Activated naive CD8-positive, alpha-beta T cell treated with anti-CD3 and anti-CD28 coated beads, Interleukin-2, amount 50 U/mL, for 24 hours (primary cell): ENCODE data around the gene ANKRD27.
A peak's percentile ranks its signal among the peaks of the same experiment; 100 is the strongest.
"Not testable (repeated sequence)": the region's sequence is repeated elsewhere in the genome, so short reads cannot be mapped to it uniquely, and the experiment has no call there.

ENCODE experiments used
- ATAC-seq: fragments of 150-1000 bp; cut with Tn5 transposase; one replicate; pipeline ENCODE4 v1.10.0; 2021
- DNase-seq: peaks from one replicate; pipeline ENCODE4 v3.0.0; 2021
- H3K27ac Mint-ChIP-seq: one replicate; pipeline ENCODE4 v1.8.0; 2021; ENCODE audit warnings: mild to moderate bottlenecking, mixed read lengths
- H3K27me3 Mint-ChIP-seq: one replicate; pipeline ENCODE4 v1.8.0; 2021; ENCODE audit warnings: mixed read lengths
- H3K36me3 Mint-ChIP-seq: one replicate; pipeline ENCODE4 v1.8.0; 2021; ENCODE audit warnings: low read depth, mixed read lengths
- H3K4me1 Mint-ChIP-seq: one replicate; pipeline ENCODE4 v1.8.0; 2021; ENCODE audit warnings: mixed read lengths
- H3K4me3 Mint-ChIP-seq: one replicate; pipeline ENCODE4 v1.8.0; 2021; ENCODE audit warnings: mild to moderate bottlenecking, moderate library complexity, mixed read lengths
- H3K9me3 Mint-ChIP-seq: one replicate; pipeline ENCODE4 v1.8.0; 2021; ENCODE audit warnings: mixed read lengths

ANKRD27 gene

DNA sequence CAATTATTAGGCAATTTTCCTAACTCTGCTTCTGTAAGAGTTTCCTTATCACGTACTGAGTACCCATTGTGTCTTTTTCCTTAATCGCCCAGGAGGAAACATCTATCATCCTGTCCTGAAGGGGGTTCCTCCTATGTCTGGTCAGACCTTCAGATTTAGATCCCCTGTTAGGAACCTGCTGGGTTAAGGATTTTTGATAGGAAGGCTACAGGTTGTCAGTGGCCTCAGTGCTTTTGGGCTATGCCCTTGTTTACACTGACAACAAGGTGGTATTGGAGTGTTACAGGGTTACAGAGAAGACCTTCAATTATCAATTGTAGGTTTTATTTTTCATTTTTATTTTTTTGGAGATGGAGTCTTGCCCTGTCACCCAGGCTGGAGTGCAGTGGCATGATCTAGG lies 19.9 kb upstream of the ANKRD27 start:
- not testable (repeated sequence) for H3K27ac Mint-ChIP-seq, DNase-seq, H3K9me3 Mint-ChIP-seq, H3K27me3 Mint-ChIP-seq, ATAC-seq
- peak overlapping the region; percentile 33 for H3K4me3 Mint-ChIP-seq
- peaks cover 69% of the 10 kb centered on the region for H3K36me3 Mint-ChIP-seq
- peaks cover 63% of the 10 kb centered on the region for H3K4me1 Mint-ChIP-seq

DNA sequence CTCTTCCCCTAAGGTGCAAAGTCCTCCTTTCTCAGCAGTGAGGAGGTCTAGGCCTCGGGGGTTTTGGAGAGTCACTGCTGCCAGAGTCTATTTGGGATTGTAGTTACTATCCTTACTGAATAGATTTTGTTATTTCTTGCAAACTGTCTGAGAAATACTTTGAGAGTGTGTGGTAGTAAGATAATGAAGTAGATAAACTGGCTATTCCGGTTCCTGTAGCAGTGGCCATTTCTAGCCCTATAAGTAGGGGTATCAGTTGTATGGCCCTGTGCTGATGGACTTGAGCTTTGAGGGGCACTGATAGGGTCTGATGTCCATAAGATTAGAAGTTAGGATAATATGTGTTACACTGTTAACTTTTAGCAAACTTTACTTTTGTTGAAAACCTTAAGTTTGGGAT lies 19.3 kb upstream of the ANKRD27 start:
- not testable (repeated sequence) for ATAC-seq, H3K9me3 Mint-ChIP-seq

DNA sequence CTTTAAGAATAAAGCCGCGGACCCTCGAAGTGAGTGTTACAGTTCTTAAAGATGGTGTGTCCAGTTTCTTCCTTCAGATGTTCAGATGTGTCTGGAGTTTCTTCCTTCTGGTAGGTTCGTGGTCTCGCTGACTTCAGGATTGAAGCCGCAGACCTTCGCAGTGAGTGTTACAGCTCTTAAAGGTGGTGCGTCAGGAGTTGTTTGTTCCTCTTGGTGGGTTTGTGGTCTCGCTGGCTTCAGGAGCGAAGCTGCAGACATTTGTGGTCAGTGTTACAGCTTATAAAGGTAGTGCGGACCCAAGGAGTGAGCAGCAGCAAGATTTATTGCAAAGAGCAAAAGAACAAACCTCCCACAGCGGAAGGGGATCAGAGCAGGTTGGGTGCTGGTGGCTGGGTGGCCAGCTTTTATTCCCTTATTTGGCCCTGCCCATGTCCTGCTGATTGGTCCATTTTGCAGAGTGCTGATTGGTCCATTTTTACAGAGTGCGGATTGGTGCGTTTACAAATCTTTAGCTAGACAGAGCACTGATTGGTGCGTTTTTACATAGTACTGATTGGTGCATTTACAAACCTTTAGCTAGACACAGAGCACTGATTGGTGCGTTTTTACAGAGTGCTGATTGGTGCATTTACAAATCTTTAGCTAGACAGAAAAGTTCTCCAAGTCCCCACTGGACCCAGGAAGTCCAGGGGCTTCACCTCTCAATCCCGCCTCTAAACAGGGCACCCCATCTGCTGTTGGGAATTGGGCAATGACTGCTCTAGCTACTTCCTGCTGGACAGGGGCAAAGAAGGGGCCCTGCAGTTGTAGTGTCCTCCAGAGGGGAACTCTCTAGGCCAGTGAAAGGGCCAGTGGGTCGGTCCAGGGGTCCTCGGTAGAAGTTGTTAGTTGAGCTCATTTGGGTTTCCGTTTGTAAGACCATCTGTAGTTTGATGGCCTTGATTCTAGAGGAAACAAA lies 18.4 kb upstream of the ANKRD27 start:
- Mint-ChIP-seq H3K4me3 (peak overlapping the region; percentile 93), H3K36me3 (peaks cover 57% of the 10 kb centered on the region), H3K27ac (peak overlapping the region; percentile 98), H3K4me1 (peaks cover 68% of the 10 kb centered on the region)
- not testable (repeated sequence) for H3K9me3 Mint-ChIP-seq, H3K27me3 Mint-ChIP-seq
- ATAC-seq = peak; percentile 27
- DNase-seq = peak; percentile 62

More for the DNA sequence above, 19.3 kb upstream of the ANKRD27 start:
- Mint-ChIP-seq H3K36me3 (peaks cover 65% of the 10 kb centered on the region), H3K4me1 (peaks cover 68% of the 10 kb centered on the region), H3K4me3 (peak overlapping the region; percentile 93), H3K27ac (peak overlapping the region; percentile 98)
- not testable (repeated sequence) for DNase-seq, H3K27me3 Mint-ChIP-seq

DNA sequence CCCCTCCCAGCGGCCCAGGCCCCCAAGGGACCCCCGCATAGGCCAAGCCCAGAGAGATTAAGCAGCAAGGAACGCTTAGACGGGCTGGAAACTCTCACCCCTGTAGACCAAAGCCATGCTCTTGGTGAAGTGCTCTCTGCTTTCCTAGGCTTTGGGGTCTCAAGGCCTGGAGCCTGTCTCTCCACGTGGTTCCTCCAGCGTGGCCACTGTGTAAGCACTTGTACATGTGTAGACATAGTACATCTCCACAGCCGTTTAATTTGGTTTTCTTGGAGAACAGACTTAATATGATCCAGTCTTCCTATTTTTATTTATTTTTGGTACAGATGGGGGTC lies 17.7 kb upstream of the ANKRD27 start:
- peak overlapping the region; percentile 98 for H3K27ac Mint-ChIP-seq
- no peak for DNase-seq
- peak overlapping the region; percentile 93 for H3K4me3 Mint-ChIP-seq
- ATAC-seq = peak; percentile 3
- H3K27me3 Mint-ChIP-seq = no peaks in the 10 kb centered on the region
- H3K4me1 Mint-ChIP-seq = peaks cover 68% of the 10 kb centered on the region
- H3K9me3 Mint-ChIP-seq = peaks cover 4% of the 10 kb centered on the region
- H3K36me3 Mint-ChIP-seq = peaks cover 49% of the 10 kb centered on the region

DNA sequence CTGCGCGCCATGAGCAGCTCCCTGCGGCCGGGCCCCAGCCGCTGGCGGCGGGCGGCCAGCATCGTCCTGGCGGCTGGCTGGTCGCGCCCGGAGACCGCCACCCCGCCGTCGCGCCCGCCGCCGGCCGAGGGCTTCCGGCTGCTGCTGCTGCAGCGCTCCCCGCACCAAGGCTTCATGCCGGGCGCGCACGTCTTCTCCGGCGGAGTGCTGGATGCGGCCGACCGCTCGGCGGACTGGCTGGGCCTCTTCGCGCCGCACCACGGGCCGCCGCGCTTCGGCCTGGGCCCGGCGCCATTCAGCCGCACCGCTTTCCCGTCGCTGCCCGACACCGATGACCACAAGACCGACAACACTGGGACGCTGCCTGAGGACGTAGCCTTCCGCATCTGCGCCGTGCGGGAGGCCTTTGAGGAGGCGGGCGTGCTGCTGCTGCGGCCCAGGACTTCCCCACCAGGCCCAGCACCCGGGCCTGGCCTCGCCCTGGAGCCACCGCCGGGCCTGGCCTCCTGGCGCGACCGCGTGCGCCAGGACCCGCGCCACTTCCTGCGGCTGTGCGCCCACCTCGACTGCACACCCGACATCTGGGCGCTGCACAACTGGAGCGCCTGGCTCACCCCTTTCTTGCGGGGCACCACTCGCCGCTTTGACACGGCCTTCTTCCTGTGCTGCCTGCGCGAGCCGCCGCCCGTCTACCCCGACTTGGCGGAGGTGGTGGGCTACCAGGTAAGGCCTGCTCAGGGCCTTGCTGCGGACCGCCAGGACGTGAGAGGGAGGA lies 17.2 kb upstream of the ANKRD27 start:
- ATAC-seq = peak; percentile 42
- Mint-ChIP-seq H3K4me3 (peak overlapping the region; percentile 93), H3K27me3 (no peaks in the 10 kb centered on the region), H3K4me1 (peaks cover 64% of the 10 kb centered on the region), H3K36me3 (peaks cover 44% of the 10 kb centered on the region), H3K9me3 (peaks cover 4% of the 10 kb centered on the region), H3K27ac (peak overlapping the region; percentile 98)
- DNase-seq = peak; percentile 64

DNA sequence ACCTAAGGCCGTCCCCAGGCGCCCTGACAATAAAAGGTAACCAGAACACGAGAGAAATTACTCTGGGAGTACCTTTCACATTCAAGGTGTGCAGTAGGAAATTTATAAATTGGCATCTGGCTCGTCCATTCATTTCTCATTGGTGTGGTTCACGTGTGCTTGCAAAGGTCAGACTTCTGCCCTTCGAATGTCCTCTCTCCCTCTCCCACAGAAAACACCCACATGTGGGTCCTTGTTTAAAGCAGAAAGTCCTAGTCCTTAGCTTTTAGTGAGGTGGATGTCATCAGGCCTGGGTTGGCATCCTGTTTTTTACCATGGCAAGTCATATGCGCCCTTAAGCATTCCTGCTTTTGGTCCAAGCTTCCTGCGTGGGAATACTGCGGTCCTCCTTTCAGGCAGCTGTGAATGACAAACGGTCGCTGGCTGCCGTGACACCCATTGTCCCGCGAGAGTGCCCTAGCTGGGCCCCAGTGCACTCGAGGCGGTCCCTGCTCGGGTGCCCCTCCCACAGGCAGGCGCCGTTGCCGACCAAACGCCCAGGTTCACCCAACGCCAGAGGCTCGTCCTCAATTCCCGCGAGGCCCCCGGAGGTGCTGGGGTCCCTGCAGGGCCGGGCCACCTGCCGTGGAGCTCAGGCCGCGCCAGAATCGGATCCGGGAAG lies 16.4 kb upstream of the ANKRD27 start, which contains the start of gene NUDT19:
Gene NUDT19, plus strand, starts transcription at position 531 of the 661 bp plus-strand sequence. CDS start 140 bp downstream, outside the sequence.
- no peaks in the 10 kb centered on the region for H3K27me3 Mint-ChIP-seq
- ATAC-seq = peak; percentile 80
- H3K36me3 Mint-ChIP-seq = peaks cover 39% of the 10 kb centered on the region
- DNase-seq = peak; percentile 84
- H3K4me3 Mint-ChIP-seq = peak within 1 kb of the TSS; percentile 93
- H3K4me1 Mint-ChIP-seq = peaks cover 57% of the 10 kb centered on the region
- H3K9me3 Mint-ChIP-seq = peaks cover 4% of the 10 kb centered on the region
- H3K27ac Mint-ChIP-seq = peak within 1 kb of the TSS; percentile 98

DNA sequence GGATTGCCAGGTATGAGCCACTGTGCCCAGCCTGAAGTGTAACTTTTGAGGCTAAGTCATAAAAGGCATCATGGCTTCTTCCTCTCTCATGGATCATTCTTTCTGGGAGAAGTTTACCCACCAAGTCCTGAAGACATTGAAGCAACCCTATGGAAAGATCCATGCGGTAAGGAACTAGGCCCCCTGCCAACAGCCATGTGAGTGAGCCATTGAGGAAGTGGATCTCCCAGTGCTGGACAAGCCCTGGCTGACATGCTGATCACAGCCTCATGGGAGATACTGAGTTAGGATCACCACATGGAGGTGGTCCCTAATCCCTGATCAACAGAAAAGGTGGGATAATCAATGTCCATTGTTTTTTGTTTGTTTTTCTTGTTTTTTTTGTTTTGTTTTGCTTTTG lies 13.3 kb upstream of the ANKRD27 start:
- Mint-ChIP-seq H3K4me3 (no peak overlapping the region), H3K27ac (no peak overlapping the region), H3K36me3 (peaks cover 15% of the 10 kb centered on the region), H3K27me3 (no peaks in the 10 kb centered on the region), H3K9me3 (peaks cover 3% of the 10 kb centered on the region), H3K4me1 (peaks cover 29% of the 10 kb centered on the region)
- ATAC-seq (no peak), DNase-seq (no peak)

DNA sequence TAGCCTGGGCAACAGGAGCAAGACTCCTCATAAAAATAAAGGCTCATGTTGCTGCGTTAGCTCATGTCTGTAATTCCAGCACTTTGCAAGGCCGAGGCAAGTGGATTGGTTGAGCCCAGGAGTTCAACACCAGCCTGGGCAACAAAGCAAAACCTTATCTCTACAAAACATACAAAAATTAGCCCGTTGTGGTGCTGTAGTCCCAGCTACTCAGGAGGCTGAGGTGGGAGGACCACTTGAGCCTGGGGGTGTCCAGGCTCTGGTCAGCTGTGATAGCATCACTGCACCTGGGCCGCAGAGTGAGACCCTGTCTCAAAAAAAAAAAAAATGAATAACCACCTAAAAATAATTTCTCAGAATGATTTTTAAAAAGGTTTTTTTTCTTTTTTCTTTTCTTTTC lies 12.7 kb upstream of the ANKRD27 start:
- ATAC-seq (no peak), DNase-seq (no peak)
- Mint-ChIP-seq H3K9me3 (no peaks in the 10 kb centered on the region), H3K27ac (no peak overlapping the region), H3K4me3 (no peak overlapping the region), H3K27me3 (no peaks in the 10 kb centered on the region), H3K4me1 (peaks cover 23% of the 10 kb centered on the region), H3K36me3 (peaks cover 9% of the 10 kb centered on the region)

DNA sequence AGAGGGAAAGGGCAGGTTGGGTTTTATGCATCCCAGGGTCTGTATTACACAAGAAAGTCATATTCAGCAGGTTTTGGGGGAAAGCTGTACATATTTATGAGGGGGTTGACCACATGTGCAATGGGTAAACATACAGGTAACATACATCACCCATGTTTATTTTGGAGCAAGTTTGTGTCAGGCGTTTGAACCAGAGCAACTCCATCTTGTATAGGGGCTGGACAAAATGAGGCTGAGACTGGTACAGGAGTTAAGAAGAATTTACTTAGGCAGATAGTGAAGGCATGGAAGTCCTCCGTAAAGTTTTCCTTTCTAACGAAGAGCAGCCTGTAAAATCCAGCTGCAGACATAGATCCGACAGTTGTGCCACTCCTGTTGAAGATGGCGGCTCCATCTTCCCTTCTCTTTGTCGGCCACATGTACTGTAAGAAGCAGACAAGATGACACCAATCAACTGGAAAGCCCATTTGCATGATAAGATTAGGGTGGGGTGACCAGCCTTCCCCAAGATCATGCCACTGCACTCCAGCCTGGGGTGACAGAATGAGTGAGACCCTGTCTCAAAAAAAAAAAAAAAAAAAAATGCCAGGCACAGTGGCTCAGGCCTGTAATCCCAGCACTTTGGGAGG lies 12.0 kb upstream of the ANKRD27 start:
- Mint-ChIP-seq H3K27me3 (peaks cover 4% of the 10 kb centered on the region), H3K9me3 (no peaks in the 10 kb centered on the region), H3K4me1 (peaks cover 21% of the 10 kb centered on the region), H3K36me3 (peaks cover 8% of the 10 kb centered on the region), H3K27ac (no peak overlapping the region), H3K4me3 (no peak overlapping the region)
- no peak for ATAC-seq
- DNase-seq = no peak

DNA sequence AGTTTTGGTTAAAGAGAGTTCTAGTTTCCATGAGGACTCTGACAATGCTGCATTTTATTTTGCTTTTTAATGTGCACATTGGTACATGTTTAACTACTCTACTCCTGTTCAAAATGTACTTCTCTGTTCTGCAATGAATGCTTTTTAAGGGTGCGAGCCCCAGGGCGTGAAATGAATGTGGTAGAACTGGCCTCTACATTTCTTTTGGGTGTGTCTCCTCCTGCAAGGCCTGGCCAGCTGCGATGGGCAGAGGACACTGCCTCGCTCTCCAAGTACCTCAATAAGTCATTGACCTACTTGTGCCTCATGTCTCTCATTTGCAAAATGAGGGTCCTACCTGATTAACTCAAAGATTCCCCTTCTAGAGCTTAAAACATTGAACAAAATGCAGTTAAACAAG lies 7.3 kb upstream of the ANKRD27 start:
- H3K27ac Mint-ChIP-seq = no peak overlapping the region
- H3K36me3 Mint-ChIP-seq = no peaks in the 10 kb centered on the region
- H3K9me3 Mint-ChIP-seq = no peaks in the 10 kb centered on the region
- no peak overlapping the region for H3K4me3 Mint-ChIP-seq
- H3K27me3 Mint-ChIP-seq = peaks cover 13% of the 10 kb centered on the region
- peaks cover 2% of the 10 kb centered on the region for H3K4me1 Mint-ChIP-seq
- no peak for ATAC-seq
- no peak for DNase-seq

DNA sequence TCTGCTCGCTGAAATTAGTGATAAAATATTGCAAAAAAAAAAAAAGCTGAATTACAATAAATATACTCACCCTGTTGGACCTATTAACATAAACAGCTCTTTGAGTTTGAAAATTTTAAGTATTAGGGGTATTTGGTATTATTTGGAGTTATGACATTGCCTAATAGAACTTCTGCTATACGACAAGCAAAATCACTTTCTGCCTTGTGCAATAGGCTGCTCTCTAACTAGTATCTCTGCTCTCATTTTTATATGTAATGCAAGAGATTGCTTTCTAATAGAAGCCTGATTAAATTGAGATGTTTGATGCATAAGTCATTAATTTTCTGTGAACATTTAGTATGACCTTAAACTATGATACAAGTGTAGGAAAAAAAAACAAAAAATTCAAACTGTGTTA lies 6.0 kb upstream of the ANKRD27 start:
- Mint-ChIP-seq H3K36me3 (no peaks in the 10 kb centered on the region), H3K4me3 (no peak overlapping the region), H3K27me3 (peaks cover 18% of the 10 kb centered on the region), H3K27ac (no peak overlapping the region), H3K9me3 (no peaks in the 10 kb centered on the region), H3K4me1 (peaks cover 4% of the 10 kb centered on the region)
- DNase-seq (no peak), ATAC-seq (no peak)

DNA sequence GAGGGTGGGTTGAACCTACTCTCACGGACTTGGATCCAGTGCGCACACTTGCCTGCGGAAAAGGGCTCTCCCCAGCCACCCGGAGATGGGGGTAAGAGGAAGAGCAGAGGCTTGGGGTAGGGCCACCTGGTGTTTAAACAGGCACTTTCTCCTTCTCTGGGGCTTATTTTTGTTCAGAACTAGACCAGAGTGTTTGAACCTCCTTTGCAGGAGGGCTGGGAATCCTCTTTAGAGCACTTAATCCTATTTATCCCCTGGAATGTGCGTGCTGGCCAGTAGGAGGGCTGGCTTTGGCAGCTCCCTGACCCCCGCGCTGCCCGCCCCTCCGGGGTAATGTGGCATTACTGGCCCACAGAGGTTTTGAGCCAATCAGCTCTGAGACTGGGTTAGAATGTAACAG lies 2.7 kb upstream of the ANKRD27 start:
- no peaks in the 10 kb centered on the region for H3K9me3 Mint-ChIP-seq
- H3K4me1 Mint-ChIP-seq = peaks cover 16% of the 10 kb centered on the region
- ATAC-seq = no peak
- no peak for DNase-seq
- H3K27ac Mint-ChIP-seq = no peak overlapping the region
- peaks cover 20% of the 10 kb centered on the region for H3K27me3 Mint-ChIP-seq
- no peak overlapping the region for H3K4me3 Mint-ChIP-seq
- H3K36me3 Mint-ChIP-seq = no peaks in the 10 kb centered on the region

DNA sequence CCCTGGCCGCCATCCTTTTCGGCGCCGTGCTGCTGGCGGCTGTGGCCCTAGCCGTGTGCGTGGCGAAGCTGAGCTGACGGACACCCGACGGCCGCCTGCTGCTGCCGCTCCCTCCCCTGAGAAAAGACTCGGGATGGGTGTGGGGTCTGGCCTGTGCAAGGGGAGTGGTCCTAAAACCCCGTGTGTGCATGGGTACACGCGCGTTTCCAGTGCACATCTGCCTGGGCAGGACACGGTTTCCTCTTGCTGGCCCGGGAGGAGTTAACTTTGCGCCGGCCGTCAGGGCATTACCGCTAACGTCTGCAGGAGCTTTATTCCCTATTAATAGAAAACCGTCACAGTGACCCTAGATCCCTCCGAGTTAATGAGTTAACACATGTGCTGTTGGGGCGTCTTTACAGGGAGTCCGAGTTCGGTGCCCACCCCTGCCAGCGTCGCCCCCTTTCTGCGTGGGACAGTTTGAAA lies 1.9 kb upstream of the ANKRD27 start:
- H3K9me3 Mint-ChIP-seq = no peaks in the 10 kb centered on the region
- no peak overlapping the region for H3K27ac Mint-ChIP-seq
- no peak for DNase-seq
- ATAC-seq = no peak
- peaks cover 19% of the 10 kb centered on the region for H3K4me1 Mint-ChIP-seq
- peaks cover 15% of the 10 kb centered on the region for H3K27me3 Mint-ChIP-seq
- no peaks in the 10 kb centered on the region for H3K36me3 Mint-ChIP-seq
- no peak overlapping the region for H3K4me3 Mint-ChIP-seq
